GM10248 (cell line): ENCODE data around the gene LRRC8B.

ENCODE experiments used
- CTCF ChIA-PET: fragments of 300-600 bp; sonication (Branson Sonifier 250); formaldehyde crosslinking; extraction: SDS; loops from one replicate; lab custom pipeline; 2021; ENCODE audit warnings: antibody characterized with exemption; lab: Yijun Ruan, JAX
- POLR2A ChIA-PET: fragments of 350-650 bp; sonication (Branson Sonifier 250); formaldehyde crosslinking; extraction: SDS; loops from one replicate; lab custom pipeline; 2020; ENCODE audit warnings: antibody characterized with exemption; lab: Yijun Ruan, JAX
- DNase-seq: peaks from one replicate; pipeline ENCODE4 v3.0.0; 2012; ENCODE audit errors: extremely low spot score
- CTCF ChIP-seq: IDR thresholded peaks from 2 replicates; pipeline ENCODE4 v1.5.1; 2012; ENCODE audit warnings: mild to moderate bottlenecking, low read depth; ENCODE audit errors: extremely low read depth, missing control alignments, control extremely low read depth

The LRRC8B gene

DNA sequence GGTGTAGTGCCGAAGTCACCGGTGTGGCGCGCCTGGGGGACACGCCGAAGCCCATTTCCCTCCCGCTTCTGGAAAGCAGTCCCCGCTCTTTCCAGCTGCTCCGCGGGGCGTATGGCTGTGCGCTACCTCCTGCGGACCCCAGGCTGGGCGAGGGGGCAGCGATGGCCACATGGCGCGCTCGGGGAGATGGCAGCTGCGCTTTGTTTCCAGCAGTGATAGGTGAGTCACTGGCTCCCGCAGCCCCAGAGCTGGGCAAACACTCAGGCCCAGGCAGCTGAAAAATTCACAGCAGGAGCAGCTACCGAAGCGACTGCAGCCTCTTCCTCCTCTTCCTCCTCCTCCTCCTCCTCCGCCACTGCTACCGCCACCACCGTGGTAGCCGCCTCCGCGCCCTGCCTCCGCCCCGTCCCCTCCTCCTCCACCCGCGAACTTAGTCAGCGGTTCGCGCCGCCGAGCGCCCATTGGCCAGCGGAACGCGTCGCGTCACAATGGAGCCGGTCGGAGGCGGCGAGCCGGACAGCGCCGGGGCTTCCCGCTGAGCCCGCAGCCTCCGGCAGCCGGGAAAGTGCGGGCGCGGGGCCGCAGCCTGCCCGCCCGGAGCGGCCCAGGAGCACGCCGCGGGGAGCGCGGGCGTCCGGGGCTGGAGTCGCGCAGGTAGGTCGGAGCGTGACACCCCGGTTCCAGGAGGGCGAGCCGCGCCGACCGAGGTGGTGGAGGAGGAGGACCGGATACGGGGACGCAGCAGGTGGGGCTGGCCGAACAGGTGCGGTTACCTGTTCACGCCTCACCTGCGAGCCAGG lies at the start of gene LRRC8B:
Gene LRRC8B, plus strand, starts transcription at position 461 of the 800 bp plus-strand sequence. CDS start 57,822 bp downstream, outside the sequence.
- CTCF ChIA-PET: no interaction called here
- POLR2A ChIA-PET: interaction anchor here (0.6 kb wide), 1 partner anchor 156 kb away, joined by 11 read pairs; no protein-coding TSS in a partner anchor
- TF ChIP-seq CTCF: no peak
- DNase-seq: peak; percentile 88

GRCh38 chr1:89475269-89475668 lies 49.4 kb upstream of the LRRC8B start:
- CTCF ChIA-PET: interaction anchor here (1.2 to 1.7 kb wide), 2 partner anchors 8 to 10 kb away, joined by 4 to 6 read pairs; no protein-coding TSS in a partner anchor
- no peak for DNase-seq
- no peak for TF ChIP-seq CTCF
- POLR2A ChIA-PET: no interaction called here

DNA sequence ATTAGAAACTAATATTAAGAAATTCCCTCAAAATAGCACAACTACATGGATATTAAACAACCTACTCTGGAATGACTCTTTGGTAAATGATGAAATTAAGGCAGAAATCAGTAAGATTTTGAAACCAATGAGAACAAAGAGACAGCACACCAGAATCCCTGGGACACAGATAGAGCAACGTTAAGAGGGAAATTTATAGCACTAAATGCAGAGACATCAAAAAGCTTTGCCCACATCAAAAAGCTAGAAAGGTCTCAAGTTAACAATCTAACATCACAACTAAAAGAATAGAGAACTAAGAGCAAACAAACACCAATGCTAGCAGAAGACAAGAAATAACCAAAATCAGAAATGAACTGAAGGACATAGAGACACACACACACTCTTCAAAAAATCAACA lies 48.6 kb upstream of the LRRC8B start:
- ChIA-PET POLR2A (no interaction called here), CTCF (interaction anchor here (1.7 kb wide), 1 partner anchor 9 kb away, joined by 6 read pairs; no protein-coding TSS in a partner anchor)
- no peak for TF ChIP-seq CTCF
- no peak for DNase-seq

- ChIA-PET POLR2A (no interaction called here), CTCF (interaction anchor here (0.6 to 3.8 kb wide), 24 partner anchors 8 to 511 kb away, joined by 3 to 43 read pairs (median 4); no protein-coding TSS in a partner anchor)
- peak; percentile 56 for DNase-seq
- peak; percentile 70 for TF ChIP-seq CTCF
Observed at GRCh38 chr1:89483010-89483756, 41.4 kb upstream of the LRRC8B start.

- no peak for DNase-seq
- no peak for TF ChIP-seq CTCF
- ChIA-PET POLR2A (no interaction called here), CTCF (interaction anchor here (0.6 to 3.8 kb wide), 20 partner anchors 8 to 511 kb away, joined by 3 to 43 read pairs (median 4); no protein-coding TSS in a partner anchor)
Observed at GRCh38 chr1:89483757-89484077, 40.9 kb upstream of the LRRC8B start.

- no peak for TF ChIP-seq CTCF
- ChIA-PET CTCF (interaction anchor here (0.7 to 3.8 kb wide), 27 partner anchors 8 to 512 kb away, joined by 3 to 43 read pairs (median 4); no protein-coding TSS in a partner anchor), POLR2A (no interaction called here)
- DNase-seq: no peak
Observed at GRCh38 chr1:89484092-89485038, 40.3 kb upstream of the LRRC8B start.
